ENCODE results near the gene RAB44. TPM values are rescaled to one million over a fixed set of nuclear protein-coding genes. Genes with fewer than 3 reads are reported as not detected.

The RAB44 gene
- total and polyA plus RNA-seq, 9 of the 15 experiments (the other 6 are each of a cell fraction or from before 2014, with no cell fraction given), result not detected

DNA sequence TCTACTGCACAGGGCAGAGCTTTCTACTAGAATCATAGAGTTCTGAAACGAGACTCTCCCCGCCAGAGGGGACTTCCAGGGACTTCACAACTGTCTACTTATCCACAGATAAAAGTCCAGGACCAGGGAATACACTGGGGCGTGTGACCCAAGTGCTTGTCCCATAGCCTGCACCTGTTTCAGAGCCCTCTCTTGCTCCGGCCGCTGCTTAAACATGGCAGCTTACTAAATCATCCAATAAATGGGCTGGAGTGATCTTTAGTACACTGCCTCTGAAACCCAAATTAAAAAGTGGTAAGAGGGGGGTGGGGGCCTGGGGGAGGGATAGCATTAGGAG is 8.9 kb upstream of the RAB44 start:
- in situ Hi-C loops (cut with MboI), result no loop called here
- ChIA-PET CTCF (ENCODE audit: low intra/inter-chr PET ratio) (no interaction called here), POLR2A (interaction anchor here (0.8 to 1.1 kb wide), 2 partner anchors 10 to 91 kb away, joined by 3 read pairs; partner anchors contain the start of gene CDKN1A)
- ATAC-seq, result no peak
- Histone ChIP-seq H2AFZ (ENCODE audit: low read depth, low read length) (no peak overlapping the region), H4K20me1 (replicated peaks; ENCODE audit: control insufficient read depth, insufficient read depth, low read length) (0 out of 2 replicates have a peak, but pooled peaks cover 5% of the 10 kb centered on the region), H3K36me3 (ENCODE audit: control insufficient read depth, insufficient read depth, low read length) (no peaks in the 10 kb centered on the region; the same call in 2 of the 3 replicates), H3K9ac (ENCODE audit: insufficient read depth in 1 of 2, low read depth in 2 of 2, low read length in 2 of 2) (no peak overlapping the region), H3K79me2 (ENCODE audit: control insufficient read depth, insufficient read depth, low read length) (no peaks in the 10 kb centered on the region), H3K4me2 (ENCODE audit: insufficient read depth, low read length) (no peak overlapping the region), H3K4me3 (no peak overlapping the region), H3K9me1 (ENCODE audit: control insufficient read depth, insufficient read depth, low read length) (no peaks in the 10 kb centered on the region), H3K4me1 (replicated peaks in 1 of 2; ENCODE audit: control insufficient read depth in 2 of 2, insufficient read depth in 2 of 2, low read length in 2 of 2) (peaks cover 0 to 6% of the 10 kb centered on the region in 2 experiments; a peak in 2 of 5 replicates), H3K9me3 (replicated peaks; ENCODE audit: control insufficient read depth, insufficient read depth, low read depth, low read length) (no peaks in the 10 kb centered on the region), H3K27me3 (ENCODE audit: control insufficient read depth in 2 of 2, insufficient read depth in 2 of 2, low read length in 2 of 2) (peaks cover 14 to 26% of the 10 kb centered on the region in 2 experiments; a peak in 3 of 5 replicates), H3K27ac (ENCODE audit: extremely low read depth, low read depth, low read length) (no peak overlapping the region)
- FAIRE-seq, result no peak
- no peak for DNase-seq (ENCODE audit: extremely low read depth in 1 of 4, low spot score in 3 of 4)
- 14% methylated on average over 5 of the region's 5 CpGs for WGBS (ENCODE audit: insufficient coverage, low coverage, missing lambda C conversion rate)
- BruUV-seq (replicated peaks), result no TSS peak
- intact Hi-C loops (cut with micrococcal nuclease), result no loop called here
- TF ChIP-seq, protein P1, sequence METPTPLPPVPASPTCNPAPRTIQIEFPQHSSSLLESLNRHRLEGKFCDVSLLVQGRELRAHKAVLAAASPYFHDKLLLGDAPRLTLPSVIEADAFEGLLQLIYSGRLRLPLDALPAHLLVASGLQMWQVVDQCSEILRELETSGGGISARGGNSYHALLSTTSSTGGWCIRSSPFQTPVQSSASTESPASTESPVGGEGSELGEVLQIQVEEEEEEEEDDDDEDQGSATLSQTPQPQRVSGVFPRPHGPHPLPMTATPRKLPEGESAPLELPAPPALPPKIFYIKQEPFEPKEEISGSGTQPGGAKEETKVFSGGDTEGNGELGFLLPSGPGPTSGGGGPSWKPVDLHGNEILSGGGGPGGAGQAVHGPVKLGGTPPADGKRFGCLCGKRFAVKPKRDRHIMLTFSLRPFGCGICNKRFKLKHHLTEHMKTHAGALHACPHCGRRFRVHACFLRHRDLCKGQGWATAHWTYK (CRISPR knock-in tag; IDR thresholded peaks at IDR 0.05), result no peak
- no peak for TF ChIP-seq HCFC1 (IDR thresholded peaks at IDR 0.05; ENCODE audit: low read depth, low read length)
- no peak for TF ChIP-seq BHLHE40 (IDR thresholded peaks at IDR 0.05; ENCODE audit: low read length)
- no peak for TF ChIP-seq TGIF2 (CRISPR knock-in tag; IDR thresholded peaks at IDR 0.05)
- no peak for TF ChIP-seq MBD2 (IDR thresholded peaks at IDR 0.05; ENCODE audit: borderline replicate concordance, low read depth)
- no peak for TF ChIP-seq SMAD2 (IDR thresholded peaks at IDR 0.05; ENCODE audit: low read depth, low read length)
- TF ChIP-seq HNRNPH1 (optimal IDR thresholded peaks at IDR 0.05; ENCODE audit: low read depth, low read length), result no peak
- TF ChIP-seq RBM39 (optimal IDR thresholded peaks at IDR 0.05; ENCODE audit: low read depth, low read length), result no peak
- TF ChIP-seq ZNF316 (IDR thresholded peaks at IDR 0.05), result no peak
- no peak for TF ChIP-seq ZBTB1 (CRISPR knock-in tag; IDR thresholded peaks at IDR 0.05; ENCODE audit: borderline replicate concordance, low read depth)
- no peak for TF ChIP-seq PHTF2 (CRISPR knock-in tag; IDR thresholded peaks at IDR 0.05)
- TF ChIP-seq POLR2G (IDR thresholded peaks at IDR 0.05; ENCODE audit: low read depth, low read length), result no peak
- TF ChIP-seq, protein P2, sequence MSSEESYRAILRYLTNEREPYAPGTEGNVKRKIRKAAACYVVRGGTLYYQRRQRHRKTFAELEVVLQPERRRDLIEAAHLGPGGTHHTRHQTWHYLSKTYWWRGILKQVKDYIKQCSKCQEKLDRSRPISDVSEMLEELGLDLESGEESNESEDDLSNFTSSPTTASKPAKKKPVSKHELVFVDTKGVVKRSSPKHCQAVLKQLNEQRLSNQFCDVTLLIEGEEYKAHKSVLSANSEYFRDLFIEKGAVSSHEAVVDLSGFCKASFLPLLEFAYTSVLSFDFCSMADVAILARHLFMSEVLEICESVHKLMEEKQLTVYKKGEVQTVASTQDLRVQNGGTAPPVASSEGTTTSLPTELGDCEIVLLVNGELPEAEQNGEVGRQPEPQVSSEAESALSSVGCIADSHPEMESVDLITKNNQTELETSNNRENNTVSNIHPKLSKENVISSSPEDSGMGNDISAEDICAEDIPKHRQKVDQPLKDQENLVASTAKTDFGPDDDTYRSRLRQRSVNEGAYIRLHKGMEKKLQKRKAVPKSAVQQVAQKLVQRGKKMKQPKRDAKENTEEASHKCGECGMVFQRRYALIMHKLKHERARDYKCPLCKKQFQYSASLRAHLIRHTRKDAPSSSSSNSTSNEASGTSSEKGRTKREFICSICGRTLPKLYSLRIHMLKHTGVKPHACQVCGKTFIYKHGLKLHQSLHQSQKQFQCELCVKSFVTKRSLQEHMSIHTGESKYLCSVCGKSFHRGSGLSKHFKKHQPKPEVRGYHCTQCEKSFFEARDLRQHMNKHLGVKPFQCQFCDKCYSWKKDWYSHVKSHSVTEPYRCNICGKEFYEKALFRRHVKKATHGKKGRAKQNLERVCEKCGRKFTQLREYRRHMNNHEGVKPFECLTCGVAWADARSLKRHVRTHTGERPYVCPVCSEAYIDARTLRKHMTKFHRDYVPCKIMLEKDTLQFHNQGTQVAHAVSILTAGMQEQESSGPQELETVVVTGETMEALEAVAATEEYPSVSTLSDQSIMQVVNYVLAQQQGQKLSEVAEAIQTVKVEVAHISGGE (CRISPR knock-in tag; IDR thresholded peaks at IDR 0.05), result no peak
- TF ChIP-seq STAG1 (CRISPR knock-in tag; IDR thresholded peaks at IDR 0.05; ENCODE audit: borderline replicate concordance), result no peak
- TF ChIP-seq, protein P3, sequence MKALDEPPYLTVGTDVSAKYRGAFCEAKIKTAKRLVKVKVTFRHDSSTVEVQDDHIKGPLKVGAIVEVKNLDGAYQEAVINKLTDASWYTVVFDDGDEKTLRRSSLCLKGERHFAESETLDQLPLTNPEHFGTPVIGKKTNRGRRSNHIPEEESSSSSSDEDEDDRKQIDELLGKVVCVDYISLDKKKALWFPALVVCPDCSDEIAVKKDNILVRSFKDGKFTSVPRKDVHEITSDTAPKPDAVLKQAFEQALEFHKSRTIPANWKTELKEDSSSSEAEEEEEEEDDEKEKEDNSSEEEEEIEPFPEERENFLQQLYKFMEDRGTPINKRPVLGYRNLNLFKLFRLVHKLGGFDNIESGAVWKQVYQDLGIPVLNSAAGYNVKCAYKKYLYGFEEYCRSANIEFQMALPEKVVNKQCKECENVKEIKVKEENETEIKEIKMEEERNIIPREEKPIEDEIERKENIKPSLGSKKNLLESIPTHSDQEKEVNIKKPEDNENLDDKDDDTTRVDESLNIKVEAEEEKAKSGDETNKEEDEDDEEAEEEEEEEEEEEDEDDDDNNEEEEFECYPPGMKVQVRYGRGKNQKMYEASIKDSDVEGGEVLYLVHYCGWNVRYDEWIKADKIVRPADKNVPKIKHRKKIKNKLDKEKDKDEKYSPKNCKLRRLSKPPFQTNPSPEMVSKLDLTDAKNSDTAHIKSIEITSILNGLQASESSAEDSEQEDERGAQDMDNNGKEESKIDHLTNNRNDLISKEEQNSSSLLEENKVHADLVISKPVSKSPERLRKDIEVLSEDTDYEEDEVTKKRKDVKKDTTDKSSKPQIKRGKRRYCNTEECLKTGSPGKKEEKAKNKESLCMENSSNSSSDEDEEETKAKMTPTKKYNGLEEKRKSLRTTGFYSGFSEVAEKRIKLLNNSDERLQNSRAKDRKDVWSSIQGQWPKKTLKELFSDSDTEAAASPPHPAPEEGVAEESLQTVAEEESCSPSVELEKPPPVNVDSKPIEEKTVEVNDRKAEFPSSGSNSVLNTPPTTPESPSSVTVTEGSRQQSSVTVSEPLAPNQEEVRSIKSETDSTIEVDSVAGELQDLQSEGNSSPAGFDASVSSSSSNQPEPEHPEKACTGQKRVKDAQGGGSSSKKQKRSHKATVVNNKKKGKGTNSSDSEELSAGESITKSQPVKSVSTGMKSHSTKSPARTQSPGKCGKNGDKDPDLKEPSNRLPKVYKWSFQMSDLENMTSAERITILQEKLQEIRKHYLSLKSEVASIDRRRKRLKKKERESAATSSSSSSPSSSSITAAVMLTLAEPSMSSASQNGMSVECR (CRISPR knock-in tag; IDR thresholded peaks at IDR 0.05), result no peak

Measured in K562 (cell line).